HG03558 (cell line): ENCODE data around the gene TMEM267.
A peak's percentile ranks its signal among the peaks of the same experiment; 100 is the strongest.
"Not testable (repeated sequence)": the region's sequence is repeated elsewhere in the genome, so short reads cannot be mapped to it uniquely, and the experiment has no call there.

Experiments
- ATAC-seq: cut with Tn5 transposase; IDR thresholded peaks from one replicate; pipeline ENCODE4 v1.9.1; 2021; ENCODE audit warnings: moderate number of reproducible peaks; ENCODE audit not compliant: unreplicated experiment; ENCODE audit errors: extremely low read depth

The TMEM267 gene

GRCh38 chr5:43483298-43484105 lies at the start of gene TMEM267:
TMEM267 (minus strand) TSS chr5:43483865; CDS start chr5:43453969, 29,896 bp downstream.
- peak; percentile 75 for ATAC-seq

GRCh38 chr5:43530648-43531047 lies 47.0 kb upstream of the TMEM267 start:
- no peak for ATAC-seq

GRCh38 chr5:43523662-43524072 lies 40.0 kb upstream of the TMEM267 start:
- ATAC-seq, result no peak

- ATAC-seq, result no peak
Observed at GRCh38 chr5:43520615-43521014, 37.0 kb upstream of the TMEM267 start.

- ATAC-seq, result no peak
Observed at GRCh38 chr5:43515678-43516048, 32.0 kb upstream of the TMEM267 start.

- peak; percentile 97 for ATAC-seq
Observed at GRCh38 chr5:43514816-43515677, 31.4 kb upstream of the TMEM267 start, which contains the start of gene C5orf34. C5orf34 (minus strand) TSS chr5:43515148; CDS start chr5:43509339, 5,809 bp downstream.

GRCh38 chr5:43514471-43514815 lies 30.8 kb upstream of the TMEM267 start:
- peak; percentile 15 for ATAC-seq

- ATAC-seq, result no peak
Observed at GRCh38 chr5:43514025-43514424, 30.4 kb upstream of the TMEM267 start.

- not testable (repeated sequence) for ATAC-seq
Observed at GRCh38 chr5:43511062-43511461, 27.4 kb upstream of the TMEM267 start.

GRCh38 chr5:43498581-43498980 lies 14.9 kb upstream of the TMEM267 start:
- no peak for ATAC-seq

- no peak for ATAC-seq
Observed at GRCh38 chr5:43497311-43498104, 13.8 kb upstream of the TMEM267 start.

GRCh38 chr5:43491326-43491725 lies 7.7 kb upstream of the TMEM267 start:
- ATAC-seq, result no peak

- ATAC-seq, result no peak
Observed at GRCh38 chr5:43486353-43486752, 2.7 kb upstream of the TMEM267 start.

- ATAC-seq, result no peak
Observed at GRCh38 chr5:43485406-43485805, 1.7 kb upstream of the TMEM267 start.

GRCh38 chr5:43484106-43484849 lies 613 bp upstream of the TMEM267 start:
- ATAC-seq, result peak; percentile 33

GRCh38 chr5:43482490-43483297 lies 971 bp downstream of the TMEM267 start:
- no peak for ATAC-seq

- no peak for ATAC-seq
Observed at GRCh38 chr5:43469671-43470391, 13.8 kb downstream of the TMEM267 start.

- ATAC-seq, result no peak
Observed at GRCh38 chr5:43467100-43467499, 16.6 kb downstream of the TMEM267 start.
